Fibroblast of skin of abdomen (primary cell): ENCODE measurements around the gene ABCC3.
A peak's percentile ranks its signal among the peaks of the same experiment; 100 is the strongest.

Experiments
- DNase-seq: peaks from one replicate; pipeline ENCODE4 v3.0.0-alpha.2; 2013

Gene ABCC3

DNA sequence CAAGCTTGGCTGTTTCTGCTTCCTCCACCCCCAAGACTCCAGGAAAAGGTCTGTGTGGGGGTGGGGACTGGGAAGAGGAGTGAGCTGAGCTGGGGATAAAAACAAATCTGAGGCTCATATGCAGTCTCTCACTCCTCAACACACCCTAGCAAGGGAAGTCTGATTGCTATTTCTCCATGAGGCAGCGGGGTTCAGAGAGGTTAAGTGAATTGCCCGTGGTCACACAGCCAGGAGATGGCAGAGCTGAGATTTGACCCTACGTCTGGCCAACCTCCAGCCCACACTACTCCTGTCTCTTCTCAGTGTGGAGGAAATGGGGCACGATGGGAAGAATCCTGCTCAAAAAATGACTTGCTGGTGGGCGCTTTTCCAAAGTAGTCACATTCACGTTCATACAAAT, 4.8 kb upstream of the ABCC3 start:
- no peak for DNase-seq

DNA sequence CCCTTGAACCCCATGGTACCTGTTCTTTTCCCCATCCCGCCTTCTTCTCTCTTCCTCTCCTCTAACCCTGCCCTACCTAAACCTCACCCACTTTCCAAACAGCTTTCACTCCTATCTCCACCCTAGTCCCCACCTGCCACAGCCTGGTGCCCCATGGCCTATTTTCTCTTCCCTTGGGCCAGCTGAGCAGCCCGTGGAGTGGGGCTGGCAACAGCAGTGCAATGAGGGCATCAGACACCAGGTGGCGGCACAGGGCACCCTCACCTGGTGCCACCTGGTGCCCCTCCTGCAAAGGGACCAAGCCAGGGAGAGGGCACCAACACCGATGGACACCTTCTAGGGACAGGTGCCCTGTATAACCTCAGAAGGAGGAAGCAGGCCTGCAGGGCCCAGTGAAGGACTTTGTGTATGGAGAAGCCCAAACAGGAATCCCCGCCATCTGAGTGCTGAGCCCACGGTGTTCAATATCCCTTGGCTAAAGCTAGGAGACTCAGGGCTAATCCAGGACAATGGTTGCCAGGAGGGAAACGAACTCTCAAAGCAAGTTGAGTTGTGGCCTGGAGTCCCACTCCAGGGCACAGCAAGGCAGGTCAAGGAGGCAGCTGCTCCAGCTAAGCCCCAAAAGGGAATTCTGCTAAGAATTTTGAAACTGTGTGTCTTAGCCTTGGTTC, 4.0 kb upstream of the ABCC3 start:
- DNase-seq = no peak

DNA sequence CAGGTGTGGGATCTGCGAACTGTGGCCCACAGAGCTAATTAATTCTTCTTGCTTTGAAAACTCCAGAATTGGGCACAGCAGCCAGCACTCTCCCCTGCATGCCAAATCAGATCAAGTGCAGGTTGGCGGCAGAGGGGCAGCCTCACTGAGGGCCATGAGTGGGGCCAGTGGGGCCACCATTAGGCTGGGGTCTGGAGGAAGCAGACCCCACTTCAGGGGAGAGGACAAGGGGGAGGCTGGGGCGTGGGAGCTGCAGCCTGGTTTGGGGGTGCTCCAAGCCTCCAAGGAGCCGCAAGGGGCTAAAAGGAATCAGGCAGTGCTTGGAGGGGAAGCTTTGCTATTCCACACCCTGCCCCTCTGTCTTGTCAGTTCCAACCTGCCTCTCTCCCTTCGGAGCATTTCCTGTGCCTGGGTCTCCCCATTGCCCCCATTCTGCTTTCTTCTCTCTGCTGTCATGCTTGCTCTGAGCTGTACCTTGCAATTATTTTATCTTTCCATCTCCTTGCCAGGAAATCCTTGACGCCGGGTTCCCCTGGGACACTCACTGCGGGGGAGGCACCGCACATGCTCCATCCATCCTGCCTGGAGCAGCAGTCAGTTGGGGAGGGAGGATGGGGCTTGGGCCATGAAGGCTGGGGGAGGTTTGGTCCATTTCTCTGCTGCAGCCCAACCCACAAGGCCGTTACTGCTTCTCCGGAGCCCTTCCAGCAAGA, 3.3 kb upstream of the ABCC3 start:
- DNase-seq = peak; percentile 36

DNA sequence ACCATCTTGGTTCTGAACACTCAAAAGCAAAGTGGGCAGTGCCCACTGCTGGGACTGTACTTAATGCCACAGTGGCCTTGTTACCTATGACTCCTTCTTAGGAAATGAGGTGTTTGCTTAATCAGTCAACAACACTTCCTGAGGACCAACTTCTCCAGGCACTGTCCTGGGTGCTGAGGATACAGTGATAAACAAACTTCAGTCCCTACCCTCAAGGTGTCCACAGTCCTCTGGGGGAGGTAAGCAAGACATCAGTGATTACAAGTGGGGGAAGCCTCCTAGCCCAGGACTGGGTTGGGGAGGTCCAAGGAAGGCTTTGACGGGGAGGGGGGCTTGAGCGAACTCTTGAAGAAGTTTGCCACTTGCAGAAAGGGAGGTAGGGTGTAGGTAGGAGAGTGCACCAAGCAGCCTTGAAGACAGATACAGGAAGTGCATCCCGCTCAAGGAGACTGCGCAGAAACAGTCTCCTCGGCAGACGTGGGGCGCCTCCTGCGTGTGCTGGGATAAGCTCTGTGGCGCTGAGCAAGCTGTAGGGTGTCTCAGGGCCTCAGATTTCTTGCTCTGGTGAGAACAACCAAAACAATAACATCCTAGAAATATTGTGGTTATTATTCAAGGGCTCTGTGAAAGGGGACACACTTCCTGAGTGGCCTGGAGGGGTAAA, 2.6 kb upstream of the ABCC3 start:
- no peak for DNase-seq

DNA sequence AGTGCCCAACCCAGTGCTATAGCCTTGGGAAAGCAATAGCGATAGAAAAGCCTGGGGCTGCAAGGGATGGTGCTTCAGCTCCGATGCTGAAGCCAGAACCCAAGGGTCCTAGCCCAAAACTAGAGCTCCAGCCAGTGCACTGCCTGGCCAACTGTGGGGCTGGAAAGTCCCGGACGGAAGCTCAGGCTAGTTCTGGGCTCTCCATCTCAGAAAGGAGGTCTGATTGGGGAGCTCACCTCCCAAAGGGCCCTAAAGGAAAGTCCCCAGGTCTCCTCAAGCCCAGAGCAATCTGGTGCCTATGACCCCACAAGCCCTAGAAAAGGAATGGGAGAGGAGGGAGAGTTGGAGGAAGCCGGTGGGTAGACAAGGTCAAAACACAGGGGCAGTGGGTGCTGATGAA, 2.0 kb upstream of the ABCC3 start:
- DNase-seq = no peak

DNA sequence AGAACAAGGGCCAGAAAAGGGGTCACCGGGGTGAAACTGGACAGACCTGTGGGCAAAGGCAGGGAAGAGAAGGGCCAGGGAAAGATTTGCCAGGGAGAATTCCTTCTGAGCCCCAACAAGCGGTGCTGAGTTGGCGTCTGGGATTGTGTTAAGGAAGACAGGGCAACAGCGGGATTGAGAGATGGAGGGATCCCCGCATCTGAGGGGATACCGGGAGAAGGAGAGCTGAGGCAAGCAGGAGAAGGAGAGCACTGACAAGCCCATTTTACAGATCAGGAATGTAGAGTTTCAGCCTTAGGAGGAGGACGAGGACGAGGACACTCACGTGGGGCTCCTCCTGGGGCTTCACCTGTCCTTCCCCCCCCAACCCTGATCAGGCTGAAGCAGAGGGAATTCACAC, 998 bp upstream of the ABCC3 start:
- no peak for DNase-seq

DNA sequence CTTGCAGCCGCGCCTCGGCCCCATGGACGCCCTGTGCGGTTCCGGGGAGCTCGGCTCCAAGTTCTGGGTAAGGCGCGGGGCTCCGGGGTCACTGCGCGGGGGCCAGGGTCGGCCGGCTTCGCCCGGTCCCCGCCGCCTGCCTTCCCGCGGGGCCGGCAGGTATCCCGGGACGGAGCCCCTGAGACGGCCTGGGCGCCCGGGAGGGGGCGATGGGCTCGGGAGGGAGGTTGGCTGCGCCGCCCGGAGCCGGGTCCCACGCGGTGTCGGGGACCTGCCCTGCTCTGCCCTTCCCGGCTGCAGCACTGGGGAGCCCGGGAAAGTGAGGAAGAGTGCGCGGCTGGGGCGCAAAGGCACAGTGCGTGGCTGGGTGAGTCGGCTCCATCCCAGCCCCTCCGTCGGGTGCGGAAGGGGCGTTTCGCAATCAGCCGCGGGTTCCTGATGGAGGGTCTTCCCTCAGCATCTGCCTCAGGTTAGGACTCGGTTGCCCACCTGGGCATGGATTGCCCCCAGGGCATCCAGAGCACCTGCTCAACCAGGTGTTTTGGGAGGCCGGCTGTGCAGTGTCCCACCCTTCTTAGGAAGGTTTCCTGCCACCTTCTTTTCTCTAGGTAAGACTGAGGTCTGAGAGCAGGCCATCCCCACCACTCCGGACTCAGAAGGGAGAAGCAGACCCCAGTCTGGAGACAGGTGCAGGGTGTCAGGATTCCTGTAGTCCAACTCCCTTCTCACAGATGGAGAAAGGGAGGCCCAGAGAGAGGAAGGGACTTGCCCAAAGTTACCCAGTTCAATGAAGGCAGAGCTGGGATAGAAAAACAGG, 442 bp downstream of the ABCC3 start:
- no peak for DNase-seq

DNA sequence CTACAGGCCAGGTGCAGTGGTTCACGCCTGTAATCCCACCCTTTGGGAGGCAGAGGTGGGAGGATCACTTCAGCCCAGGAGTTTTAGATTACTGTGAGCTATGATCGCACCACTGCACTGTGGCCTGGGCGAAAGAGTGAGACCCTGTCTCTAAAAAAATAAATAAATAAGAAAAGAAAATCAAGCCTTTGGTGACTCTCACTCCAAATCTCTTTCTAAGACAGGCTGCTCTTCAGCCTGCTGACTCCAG, 976 bp downstream of the ABCC3 start:
- DNase-seq = no peak

DNA sequence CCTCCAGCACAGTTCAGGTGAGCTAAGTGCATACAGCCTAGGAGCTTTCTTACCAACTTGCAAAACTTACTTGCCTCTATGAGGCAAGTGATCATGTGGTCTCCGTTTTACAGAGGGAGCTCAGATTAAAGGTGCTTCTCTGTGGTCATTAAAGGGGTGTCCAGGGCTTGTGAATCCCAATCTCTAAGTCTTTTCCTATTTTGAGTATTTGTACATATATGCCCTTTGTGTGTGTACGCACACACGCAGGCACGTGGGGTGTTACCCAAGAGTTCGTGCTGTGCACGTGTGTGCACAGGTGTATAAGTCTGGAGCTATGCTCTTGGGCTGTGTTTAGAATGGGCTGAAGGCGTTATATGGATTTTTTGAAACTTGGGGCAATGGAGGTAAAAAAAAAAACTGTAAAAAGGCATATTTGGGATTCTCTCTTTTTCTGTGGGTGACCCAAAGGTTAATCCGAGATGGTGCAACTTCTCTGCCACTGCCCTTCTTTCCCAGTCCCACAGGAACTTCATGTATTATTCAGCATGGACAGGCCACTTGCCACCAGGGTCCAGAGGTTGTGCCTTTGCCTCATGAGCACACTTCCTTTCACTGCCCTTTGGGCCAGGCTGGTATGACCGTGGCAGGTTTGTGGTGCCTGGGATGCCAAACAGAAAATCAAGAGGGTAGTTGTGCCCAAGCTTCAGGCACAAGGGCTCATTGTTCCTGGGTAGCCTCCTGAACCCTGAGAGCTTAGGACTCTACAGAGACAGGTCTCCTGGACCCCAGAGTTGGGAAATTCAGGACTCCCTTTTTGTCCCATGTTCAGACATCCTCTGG, 1.5 kb downstream of the ABCC3 start:
- DNase-seq = no peak

DNA sequence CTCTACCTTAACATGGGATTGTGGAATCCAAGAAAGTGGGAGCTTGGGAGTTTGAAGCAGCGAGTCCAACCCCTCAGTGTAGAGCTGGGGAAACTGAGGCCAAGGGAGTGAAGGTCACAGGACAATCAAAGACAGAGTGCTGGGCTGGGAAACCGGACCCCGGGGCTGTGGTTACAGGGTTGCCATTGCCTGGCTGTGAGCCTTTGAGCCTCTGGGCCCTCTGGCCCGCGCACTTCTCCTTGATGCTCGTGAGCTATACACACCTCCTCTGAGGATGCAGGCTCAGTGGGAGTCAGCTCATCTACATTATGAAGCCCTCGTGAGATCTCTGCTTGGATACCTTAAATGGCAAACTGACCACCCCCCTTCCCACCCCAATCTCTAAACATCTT, 2.1 kb downstream of the ABCC3 start:
- no peak for DNase-seq

DNA sequence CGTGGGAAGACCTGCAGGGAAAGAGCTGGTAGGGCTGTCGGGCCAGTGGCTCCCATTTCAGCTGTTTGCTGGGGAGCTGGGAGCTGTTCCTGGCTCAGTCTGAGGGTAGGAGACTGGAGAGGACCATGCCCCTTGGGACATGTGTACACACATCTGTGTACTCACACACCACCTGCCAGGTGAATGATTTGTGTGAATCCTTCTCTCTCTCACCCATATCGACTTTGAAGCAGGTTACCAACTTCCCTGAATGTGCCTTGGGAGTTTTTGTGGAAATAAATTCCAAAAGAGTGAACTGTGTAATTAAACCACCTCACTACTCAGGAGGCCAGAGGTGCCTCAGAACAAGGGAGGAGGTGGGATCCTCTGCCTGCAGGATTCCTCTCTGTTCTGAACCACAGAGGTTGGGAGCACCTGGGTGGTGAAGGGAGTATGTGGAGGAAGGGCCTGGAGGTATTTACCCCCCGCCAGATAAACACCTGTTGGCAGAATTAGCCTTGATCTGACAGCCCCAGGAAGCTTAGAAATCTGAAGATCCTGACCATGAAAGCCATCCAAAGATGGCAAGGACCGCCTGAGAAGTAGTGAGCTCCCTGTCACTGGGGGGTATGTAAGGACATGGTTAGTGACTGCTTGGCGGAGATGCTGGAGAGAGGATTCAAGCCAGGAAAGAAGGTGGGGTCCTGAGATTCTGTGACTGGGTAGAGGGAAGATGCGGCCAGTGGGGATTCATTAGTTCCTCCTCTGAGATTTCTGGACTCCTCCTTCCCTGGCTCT, 3.3 kb downstream of the ABCC3 start:
- no peak for DNase-seq

DNA sequence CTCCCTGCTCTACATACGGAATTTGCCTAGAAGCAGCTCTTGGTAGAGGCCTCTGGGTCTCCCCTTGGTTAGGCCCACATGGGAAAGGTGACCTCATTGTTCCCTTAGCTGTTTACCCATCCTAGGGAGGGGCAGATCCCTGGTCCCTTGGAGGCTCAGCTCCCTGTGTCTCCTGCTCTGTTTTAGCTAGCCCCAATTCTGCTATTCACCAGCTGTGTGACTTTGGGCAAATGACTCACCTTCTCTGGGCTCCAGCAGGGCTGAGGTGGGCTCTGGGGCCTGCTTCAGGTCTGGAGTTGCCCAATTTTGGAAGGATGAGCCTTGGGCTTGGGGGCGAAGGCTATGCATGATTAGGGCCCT, 3.9 kb downstream of the ABCC3 start:
- DNase-seq = no peak

DNA sequence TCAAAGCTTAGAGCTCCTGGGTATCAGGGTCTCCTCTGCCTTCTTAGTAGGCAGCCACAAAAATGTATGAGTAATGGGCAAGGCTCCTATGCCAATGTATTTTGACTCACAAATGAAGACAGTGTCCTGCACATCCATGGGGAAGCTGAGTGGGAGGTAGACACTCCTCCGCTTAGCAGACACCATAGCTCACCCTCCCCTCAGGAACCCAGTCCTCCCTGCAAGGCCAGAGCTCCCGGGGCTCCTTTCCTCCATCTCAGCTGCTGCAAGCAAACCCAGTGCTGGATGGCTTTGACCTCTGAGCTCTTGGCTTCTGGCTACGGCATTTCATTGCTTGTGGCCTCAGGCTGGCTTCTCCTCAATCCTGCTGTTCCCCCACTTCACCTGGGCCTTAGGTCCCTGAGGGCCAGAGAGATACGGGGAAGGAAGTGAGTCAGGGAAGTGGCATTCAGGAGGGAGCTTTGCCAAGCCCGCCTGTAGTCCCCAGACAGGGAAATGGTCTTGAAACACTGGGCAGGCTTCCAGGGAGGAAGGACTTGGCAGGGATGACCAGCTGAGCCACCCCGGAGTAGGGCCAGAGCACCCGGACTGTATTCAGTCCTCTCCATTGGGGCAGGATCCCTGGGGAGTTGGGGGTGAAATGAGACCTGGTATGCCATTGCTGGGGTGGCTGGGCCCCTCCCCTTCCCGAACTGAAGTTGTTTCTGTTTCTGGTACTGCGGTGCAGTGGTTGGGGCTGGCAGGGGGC, 4.5 kb downstream of the ABCC3 start:
- peak; percentile 98 for DNase-seq

DNA sequence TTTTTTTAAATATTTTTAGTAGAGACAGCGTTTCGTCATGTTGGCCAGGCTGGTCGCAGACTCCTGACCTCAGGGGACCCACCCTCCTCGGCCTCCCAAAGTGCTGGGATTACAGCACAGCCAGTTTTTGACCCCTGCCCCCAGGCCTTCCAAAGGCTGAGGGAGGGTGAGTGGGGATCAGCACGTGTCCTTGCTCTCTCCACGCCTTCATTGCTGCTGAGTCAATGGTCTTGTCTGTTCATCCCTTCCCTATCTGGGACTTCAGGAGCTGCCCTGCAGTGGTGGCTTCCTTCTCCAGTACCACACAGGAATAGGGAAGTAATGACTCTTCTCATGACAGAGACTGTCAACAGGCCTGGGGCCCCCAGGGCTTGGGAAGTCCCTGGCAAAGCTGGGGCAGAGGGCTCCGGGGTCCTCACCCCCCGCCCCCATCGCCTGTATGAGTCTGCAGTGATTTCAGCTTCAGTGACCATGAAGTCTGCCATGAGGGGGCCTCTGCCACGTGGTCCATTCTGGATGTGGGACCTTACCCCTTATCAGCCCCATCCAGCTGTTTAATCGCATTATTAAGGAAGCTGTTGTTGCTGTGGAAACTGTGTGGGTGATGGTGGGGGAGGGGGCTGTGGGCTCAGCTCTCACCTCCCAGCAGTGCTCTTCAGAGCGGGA, 6.1 kb downstream of the ABCC3 start:
- DNase-seq = no peak

DNA sequence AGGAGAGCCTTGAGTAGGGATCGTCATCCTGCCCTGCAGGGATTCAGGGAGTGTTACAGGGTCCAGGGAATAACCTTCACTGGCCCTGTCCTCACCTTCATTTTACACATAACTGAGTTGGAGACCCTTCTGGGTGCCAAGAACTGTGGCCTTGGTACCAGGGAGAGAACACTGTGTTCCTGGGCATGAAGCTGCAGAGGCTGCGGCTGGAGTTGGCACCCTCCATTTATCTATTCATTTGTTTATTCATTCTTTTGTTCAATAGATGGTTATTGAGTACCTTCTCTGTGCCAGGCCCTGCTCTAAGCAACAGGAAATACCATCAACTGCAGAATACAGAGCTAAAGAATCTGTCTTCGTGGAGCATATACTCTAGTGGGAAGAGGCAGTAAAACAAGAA, 6.7 kb downstream of the ABCC3 start:
- no peak for DNase-seq

DNA sequence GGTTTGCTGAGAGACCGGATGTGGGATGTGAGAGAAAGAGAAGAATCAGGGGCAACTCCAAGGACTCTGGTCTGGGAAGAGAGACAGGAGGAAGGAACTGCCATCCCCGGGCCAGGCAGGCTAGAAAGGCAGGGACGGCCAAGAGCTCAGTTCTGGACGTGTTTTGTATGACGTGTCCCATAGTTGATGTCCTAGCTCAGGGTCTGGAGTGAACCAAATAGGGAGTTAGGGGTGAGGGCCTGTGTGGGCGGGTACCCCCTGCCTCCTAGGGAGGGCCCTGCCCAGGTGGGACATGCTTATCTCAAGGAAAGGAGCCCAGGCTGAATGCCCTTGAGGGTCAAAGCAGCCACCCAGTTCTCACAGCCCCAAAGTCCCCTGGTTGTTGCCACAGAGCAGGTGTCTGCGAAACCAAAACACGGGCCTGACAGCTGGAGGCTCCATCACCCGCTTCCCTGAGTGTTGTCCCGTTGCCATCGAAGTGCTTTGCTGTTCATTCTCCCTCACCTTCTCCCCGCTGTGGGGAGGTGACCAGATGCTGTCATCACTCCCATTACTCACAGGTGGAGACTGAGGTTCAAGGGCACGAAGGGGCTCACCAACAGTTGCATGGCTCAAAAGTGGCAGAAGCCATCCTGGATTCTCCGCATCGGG, 7.5 kb downstream of the ABCC3 start:
- no peak for DNase-seq

DNA sequence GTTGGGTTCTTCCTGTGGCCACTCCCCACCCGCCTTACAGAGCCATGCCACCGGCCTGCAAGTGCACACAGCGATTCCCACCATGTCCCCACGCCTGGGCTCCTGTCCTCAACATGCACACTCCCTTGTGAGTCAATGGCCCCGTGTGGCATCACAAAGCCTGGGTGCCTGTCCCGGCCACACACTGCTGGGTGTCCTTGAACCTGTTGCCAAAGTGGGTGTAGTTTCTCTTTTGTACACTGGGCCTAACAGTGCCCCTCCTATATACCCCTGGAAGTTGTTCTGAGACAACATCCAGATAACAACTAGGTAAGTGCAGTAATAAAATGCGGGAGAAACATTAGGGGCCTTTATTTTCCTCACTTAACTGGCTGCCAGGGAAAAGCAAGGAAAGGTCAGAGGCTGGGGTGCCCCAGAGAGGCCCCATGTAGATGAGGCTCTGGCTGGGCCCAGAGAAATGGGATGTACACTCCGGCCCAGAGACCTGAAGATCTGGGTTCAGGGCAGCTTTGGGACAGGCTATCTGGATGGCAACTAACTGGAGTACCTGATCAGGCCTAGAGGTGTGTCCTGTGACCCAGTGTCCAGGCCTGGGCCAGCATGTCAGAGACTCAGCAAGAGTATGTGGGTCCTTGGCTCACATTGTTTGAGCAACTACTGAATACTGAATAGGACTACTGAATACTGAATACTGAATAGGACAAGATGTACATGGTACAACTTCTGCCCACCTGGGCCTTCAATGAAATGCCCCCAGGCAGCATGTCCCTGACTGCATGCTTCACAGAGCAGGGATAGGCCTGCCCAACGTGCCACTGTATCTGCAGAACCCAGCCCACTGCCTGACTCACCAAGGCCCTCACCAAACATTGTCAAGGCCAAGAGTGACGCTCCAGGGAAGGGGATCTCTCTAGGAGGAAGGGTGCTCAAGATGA, 8.3 kb downstream of the ABCC3 start:
- DNase-seq = no peak

DNA sequence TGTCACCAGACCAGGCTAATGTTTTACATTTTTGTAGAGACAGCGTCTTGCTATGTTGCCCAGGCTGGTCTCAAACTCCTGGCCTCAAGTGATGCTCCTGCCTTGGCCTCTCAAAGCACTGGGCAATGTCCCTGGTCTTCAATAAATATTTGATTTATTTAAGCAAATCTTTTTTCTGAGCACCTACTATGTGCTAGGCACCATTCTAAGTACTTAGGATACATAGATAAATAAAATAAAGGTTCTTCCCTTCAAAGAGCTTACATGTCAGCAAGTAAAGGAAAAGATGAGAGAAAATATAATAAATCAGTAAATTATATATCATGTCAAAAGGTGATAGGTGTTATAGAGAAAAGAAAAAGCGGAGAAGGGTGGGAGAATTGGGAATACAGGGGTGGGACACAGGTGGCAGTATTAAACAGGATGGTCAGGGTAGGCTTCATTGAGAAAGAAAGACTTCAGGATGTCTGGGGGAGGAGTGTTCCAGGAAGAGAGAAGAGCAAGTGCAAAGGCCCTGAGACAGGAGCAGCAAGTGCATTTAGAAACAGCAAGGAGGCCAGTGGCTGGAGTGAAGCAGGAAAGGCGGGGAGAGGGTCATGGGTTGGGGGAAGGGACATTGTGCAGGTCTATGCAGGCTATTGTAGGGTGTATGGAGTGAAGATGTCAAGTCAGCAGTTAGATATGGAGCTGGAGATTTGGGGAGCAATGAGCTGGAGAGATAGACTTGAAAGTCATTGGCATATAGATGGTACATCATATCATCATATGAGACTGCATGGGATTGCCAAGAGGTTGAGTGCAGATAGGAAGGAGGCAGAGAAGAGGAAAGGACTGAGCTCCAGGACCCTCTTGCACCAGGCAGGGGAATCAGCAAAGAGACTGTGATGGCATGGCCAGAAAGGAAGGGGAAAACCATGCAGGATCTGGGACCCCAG, 11.3 kb downstream of the ABCC3 start:
- no peak for DNase-seq
